Tibial artery (tissue), 4 donors: ENCODE results near the gene FBRS.
A peak's percentile ranks its signal among the peaks of the same experiment; 100 is the strongest.

ENCODE experiments used
- DNase-seq, 2 donors: peaks; one replicate each; pipeline ENCODE4 v3.0.0-alpha.2; 2019
- H3K27ac ChIP-seq, 2 donors: fragments of 200-600 bp; sonication (generic) in 1 of 2; 1 replicate in 1 of 2; 2 replicates in 1 of 2; pipeline ENCODE4 v1.5.1; 2018 to 2019; ENCODE audit warnings: mild to moderate bottlenecking in 1 of 2
- H3K27me3 ChIP-seq, 2 donors: fragments of 200-600 bp; sonication (generic) in 1 of 2; one replicate each; pipeline versions ENCODE4 v1.5.1 to v1.6.0; 2016 to 2019
- H3K36me3 ChIP-seq, 3 donors: fragments of 200-600 bp; sonication (generic) in 2 of 3; one replicate each; pipeline ENCODE4 v1.5.1; 2016 to 2019; ENCODE audit warnings: mild to moderate bottlenecking in 2 of 3
- H3K4me1 ChIP-seq, 4 donors: fragments of 200-600 bp; sonication (generic) in 2 of 4; 1 replicate in 3 of 4; 2 replicates in 1 of 4; pipeline ENCODE4 v1.5.1; 2016 to 2019
- H3K4me3 ChIP-seq, 2 donors: fragments of 200-600 bp; sonication (generic) in 1 of 2; 1 replicate in 1 of 2; 2 replicates in 1 of 2; pipeline ENCODE4 v1.5.1; 2018 to 2019; ENCODE audit warnings: mild to moderate bottlenecking in 2 of 2
- H3K9me3 ChIP-seq, 3 donors: fragments of 200-600 bp; sonication (generic) in 1 of 3; one replicate each; pipeline ENCODE4 v1.5.1; 2016 to 2019
- intact Hi-C: fragments of 100-400 bp; cut with DNase I; formaldehyde crosslinking; loops from one replicate; pipeline ENCODE4 v1.15.0; 2023; ENCODE audit warnings: low total_unique reads
- TF ChIP-seq, protein P1 (sequence below), 2 experiments: fragments of 200-600 bp in 1 of 2; fragments of 450-650 bp in 1 of 2; IDR thresholded peaks; one replicate each; pipeline ENCODE4 v1.5.1; 2017 to 2019; ENCODE audit warnings: antibody characterized with exemption in 2 of 2, mild to moderate bottlenecking in 1 of 2, moderate library complexity in 1 of 2

FBRS gene

DNA sequence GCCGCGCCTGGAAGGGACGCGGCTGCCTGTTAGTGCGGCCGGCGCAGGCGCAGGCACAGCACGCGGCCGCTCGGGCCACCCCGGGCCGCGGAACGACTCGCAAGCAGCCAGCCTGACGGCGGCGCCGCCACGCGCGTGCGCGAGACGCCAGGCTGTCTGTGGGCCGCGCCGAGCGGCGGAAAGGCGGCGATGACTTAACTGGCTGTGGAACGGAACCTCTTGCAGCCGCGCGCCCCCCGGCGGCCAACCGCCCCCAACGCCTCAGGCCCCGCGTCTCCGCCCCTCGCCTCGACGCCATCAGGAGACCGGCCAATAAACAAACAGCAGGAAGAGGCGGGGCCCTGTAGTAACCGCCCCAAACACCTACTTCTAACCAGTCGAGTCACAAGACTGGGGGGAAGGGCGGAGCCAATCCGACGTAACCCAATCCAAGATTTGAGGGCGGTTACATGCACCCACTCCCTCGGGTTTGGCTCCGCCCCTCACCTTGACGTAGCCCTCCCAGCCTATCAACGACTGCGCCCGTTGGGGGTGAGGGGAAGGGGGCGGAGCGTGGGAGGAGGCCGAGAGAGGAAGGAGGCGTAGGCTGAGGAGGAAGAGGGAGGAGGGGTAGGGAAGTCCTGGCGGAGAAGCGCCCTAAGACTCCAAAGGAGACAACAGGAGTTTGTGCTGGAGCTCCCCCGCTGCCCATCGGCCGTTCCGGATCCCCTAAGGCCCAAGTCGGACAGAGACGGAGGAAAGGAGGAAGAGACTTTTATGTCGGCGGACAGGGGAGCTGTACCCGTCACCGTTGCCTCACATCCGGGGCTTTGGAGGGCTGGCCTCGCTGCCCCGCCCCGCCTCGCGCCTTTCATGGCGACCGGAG lies at the start of gene FBRS:
Gene FBRS, plus strand, starts transcription at position 566 of the 865 bp plus-strand sequence. CDS start 1,088 bp downstream, outside the sequence.
- H3K27ac ChIP-seq, result peak within 1 kb of the TSS; percentile 97 to 99
- intact Hi-C loops, result loop anchor here (2.0 kb wide), 1 partner anchor 41 kb away; the partner anchor contains the start of gene SRCAP

DNA sequence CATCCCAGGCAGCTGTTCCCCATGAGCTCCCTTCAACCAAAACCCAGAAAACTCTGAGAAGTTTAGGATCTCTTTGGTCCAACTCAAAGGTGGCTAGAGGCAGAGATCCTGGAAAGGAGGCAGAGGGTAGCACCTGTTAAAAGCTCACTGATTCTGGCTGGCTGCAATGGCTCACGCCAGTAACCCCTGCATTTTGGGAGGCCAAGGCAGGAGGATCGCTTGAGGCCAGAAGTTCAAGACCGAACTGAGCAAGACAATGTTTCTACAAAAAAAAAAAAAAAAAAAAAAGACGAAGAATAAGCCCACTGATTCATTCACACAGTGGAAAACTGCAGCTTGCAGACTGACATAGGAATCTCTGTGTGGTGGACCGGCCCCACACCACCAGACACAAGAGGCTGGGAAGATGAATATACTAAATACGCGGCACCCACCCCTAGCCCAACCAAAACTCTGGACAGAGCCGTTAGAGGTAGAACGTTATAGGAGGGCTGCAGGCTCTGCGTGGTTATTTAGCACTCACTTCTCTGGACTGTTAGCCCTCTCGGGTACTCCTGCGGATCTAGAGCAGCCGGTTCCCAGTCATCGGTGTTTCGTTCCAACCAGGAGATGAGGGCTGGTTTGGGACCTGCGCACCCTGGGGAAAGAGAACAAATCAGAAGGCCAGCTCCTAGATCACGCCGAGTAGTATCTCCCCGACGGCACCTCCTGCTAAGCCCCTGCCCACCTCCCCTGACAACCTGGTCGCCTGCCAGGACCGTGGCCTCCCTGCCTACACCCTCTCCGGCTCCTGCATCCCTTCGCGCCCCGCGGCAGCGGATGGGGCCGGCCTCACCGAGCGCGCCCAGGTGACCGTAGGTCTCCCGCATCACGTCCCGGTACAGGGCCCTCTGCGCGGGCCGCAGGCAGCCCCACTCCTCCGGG lies 49.0 kb upstream of the FBRS start:
- peak; percentile 33 to 74 for DNase-seq
- intact Hi-C loops, result no loop called here

More for the DNA sequence above, at the start of gene FBRS:
- Histone ChIP-seq H3K9me3 (no peaks in the 10 kb centered on the region), H3K4me1 (peaks cover 0 to 50% (median 41%) of the 10 kb centered on the region in 4 donors), H3K4me3 (peak within 1 kb of the TSS; percentile 79 to 83), H3K27me3 (no peaks in the 10 kb centered on the region), H3K36me3 (peaks cover 42 to 60% (median 58%) of the 10 kb centered on the region in 3 donors)
- TF ChIP-seq, protein P1, sequence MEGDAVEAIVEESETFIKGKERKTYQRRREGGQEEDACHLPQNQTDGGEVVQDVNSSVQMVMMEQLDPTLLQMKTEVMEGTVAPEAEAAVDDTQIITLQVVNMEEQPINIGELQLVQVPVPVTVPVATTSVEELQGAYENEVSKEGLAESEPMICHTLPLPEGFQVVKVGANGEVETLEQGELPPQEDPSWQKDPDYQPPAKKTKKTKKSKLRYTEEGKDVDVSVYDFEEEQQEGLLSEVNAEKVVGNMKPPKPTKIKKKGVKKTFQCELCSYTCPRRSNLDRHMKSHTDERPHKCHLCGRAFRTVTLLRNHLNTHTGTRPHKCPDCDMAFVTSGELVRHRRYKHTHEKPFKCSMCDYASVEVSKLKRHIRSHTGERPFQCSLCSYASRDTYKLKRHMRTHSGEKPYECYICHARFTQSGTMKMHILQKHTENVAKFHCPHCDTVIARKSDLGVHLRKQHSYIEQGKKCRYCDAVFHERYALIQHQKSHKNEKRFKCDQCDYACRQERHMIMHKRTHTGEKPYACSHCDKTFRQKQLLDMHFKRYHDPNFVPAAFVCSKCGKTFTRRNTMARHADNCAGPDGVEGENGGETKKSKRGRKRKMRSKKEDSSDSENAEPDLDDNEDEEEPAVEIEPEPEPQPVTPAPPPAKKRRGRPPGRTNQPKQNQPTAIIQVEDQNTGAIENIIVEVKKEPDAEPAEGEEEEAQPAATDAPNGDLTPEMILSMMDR (IDR thresholded peaks at IDR 0.05), result peak; percentile 72 to 80
- DNase-seq, result peak; percentile 100

DNA sequence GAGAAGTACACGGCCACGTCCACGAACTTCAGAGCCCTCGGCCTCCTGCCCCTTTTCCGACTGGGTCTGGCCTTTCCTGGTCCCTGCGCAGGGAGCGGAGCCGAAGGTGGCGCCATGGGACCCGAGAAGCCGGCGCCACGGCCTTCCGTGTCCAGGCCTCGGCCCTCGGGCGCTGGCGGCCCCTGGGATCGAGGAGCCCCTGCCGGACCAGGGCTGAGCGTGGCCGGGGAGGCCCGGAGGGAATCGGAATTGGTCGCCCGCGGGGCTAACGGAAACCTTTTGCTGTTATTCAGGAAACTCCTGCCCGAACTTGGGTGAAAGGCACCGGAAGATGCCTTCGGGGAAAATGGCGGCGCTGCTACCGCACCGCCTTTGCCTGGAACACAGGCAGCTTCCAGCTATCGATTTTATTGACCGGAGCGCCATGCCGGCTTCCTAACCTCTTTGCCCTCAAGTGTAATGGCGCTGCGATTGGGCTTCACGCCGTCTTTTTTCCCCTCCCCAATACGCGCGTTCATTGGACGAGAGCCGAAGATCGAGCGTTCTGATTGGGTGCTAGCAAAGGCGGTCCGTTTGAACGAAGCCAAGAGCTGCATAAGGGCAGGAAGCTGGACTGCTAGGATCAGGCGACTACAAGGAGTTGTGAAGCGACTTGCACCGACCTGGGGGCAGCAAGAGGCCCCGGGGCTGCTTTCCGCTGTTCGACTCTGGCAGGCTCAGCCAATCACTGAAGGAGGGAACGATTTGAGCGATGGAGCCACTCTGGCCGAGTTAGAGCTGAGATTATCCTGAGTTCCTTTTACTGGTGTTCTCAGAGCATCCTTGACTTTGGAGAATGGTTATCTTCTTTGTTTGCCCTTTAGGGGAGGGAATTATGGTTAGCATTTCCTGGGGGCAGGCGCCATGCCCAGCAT lies 48.0 kb upstream of the FBRS start, which contains the start of gene ZNF689:
Gene ZNF689, minus strand, starts transcription at position 464 of the 914 bp plus-strand sequence. Its CDS starts 348 bp downstream, at position 116.
- H3K4me3 ChIP-seq, result peak within 1 kb of the TSS; percentile 95 to 98
- intact Hi-C loops, result no loop called here
- peaks cover 15 to 30% (median 24%) of the 10 kb centered on the region in 3 donors for H3K36me3 ChIP-seq
- peak; percentile 94 to 97 for DNase-seq
- H3K27me3 ChIP-seq, result peaks cover 0 to 3% of the 10 kb centered on the region in 2 donors
- no peaks in the 10 kb centered on the region for H3K9me3 ChIP-seq
- peak within 1 kb of the TSS; percentile 97 to 98 for H3K27ac ChIP-seq
- TF ChIP-seq, protein P1 (IDR thresholded peaks at IDR 0.05), result no peak
- H3K4me1 ChIP-seq, result peaks cover 6 to 28% (median 13%) of the 10 kb centered on the region in 4 donors

More for the DNA sequence above, 49.0 kb upstream of the FBRS start:
- Histone ChIP-seq H3K36me3 (peaks cover 24 to 39% (median 34%) of the 10 kb centered on the region in 3 donors), H3K4me1 (peaks cover 6 to 28% (median 13%) of the 10 kb centered on the region in 4 donors), H3K4me3 (peak overlapping the region; percentile 95 to 98), H3K27ac (peak overlapping the region; percentile 97 to 98), H3K9me3 (no peaks in the 10 kb centered on the region), H3K27me3 (no peaks in the 10 kb centered on the region)
- TF ChIP-seq, protein P1 (IDR thresholded peaks at IDR 0.05), result no peak

DNA sequence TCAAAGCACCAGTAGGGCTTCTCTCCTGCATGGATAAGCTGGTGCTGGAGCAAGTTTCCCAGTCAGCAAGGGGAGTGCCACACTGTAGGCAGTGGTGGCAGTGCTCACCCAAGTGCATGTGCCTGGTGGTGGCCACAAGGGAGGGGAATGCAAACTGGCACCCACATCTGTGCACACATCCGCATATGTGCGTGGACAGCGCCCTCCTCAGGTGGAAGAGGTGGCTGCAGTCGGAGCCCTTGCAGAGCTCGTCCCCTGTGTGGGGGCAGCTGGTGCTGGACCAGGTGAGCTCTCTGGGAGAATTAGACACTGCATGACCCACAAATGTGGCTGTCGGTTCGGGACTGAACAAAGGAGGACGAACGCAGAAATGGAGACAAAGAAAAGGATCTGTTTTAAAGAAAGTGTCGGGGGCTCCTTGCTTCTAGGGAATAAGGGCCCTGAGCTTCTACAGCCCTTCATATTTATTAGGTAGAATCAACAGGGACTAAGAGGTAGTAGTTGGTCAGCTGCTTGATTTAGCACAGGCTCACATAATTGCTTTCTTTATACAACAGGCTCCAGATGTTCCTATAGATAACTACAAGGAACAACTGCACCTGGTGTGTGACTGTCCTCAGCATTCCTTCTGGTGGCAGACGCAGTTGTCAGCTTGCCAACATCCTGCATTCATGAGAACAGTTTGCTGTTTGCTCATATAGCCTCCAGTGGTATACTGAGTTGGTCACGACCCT lies 42.7 kb upstream of the FBRS start:
- DNase-seq, result peak in 1 of 2 donors; percentile 35
- Histone ChIP-seq H3K36me3 (no peaks in the 10 kb centered on the region), H3K4me1 (peaks cover 4 to 5% (median 4%) of the 10 kb centered on the region in 4 donors), H3K27me3 (peaks cover 0 to 13% of the 10 kb centered on the region in 2 donors), H3K4me3 (no peak overlapping the region), H3K9me3 (no peaks in the 10 kb centered on the region), H3K27ac (no peak overlapping the region)
- intact Hi-C loops, result no loop called here
- TF ChIP-seq, protein P1 (IDR thresholded peaks at IDR 0.05), result peak; percentile 14 to 24
